NAMALWA (cell line): ENCODE data around the gene RNF11.

Source experiments
- DNase-seq: peaks from one replicate; pipeline ENCODE4 v3.0.0-alpha.2; 2015; ENCODE audit warnings: low spot score

The RNF11 gene

GRCh38 chr1:51313961-51314777 is 78.1 kb downstream of the RNF11 start:
- no peak for DNase-seq

- DNase-seq: no peak
Measured at GRCh38 chr1:51314974-51315373, 78.9 kb downstream of the RNF11 start.

- no peak for DNase-seq
Measured at GRCh38 chr1:51316113-51316845, 80.2 kb downstream of the RNF11 start.

- no peak for DNase-seq
Measured at GRCh38 chr1:51316846-51317120, 80.7 kb downstream of the RNF11 start.

GRCh38 chr1:51317798-51318197 is 81.7 kb downstream of the RNF11 start:
- no peak for DNase-seq

DNA sequence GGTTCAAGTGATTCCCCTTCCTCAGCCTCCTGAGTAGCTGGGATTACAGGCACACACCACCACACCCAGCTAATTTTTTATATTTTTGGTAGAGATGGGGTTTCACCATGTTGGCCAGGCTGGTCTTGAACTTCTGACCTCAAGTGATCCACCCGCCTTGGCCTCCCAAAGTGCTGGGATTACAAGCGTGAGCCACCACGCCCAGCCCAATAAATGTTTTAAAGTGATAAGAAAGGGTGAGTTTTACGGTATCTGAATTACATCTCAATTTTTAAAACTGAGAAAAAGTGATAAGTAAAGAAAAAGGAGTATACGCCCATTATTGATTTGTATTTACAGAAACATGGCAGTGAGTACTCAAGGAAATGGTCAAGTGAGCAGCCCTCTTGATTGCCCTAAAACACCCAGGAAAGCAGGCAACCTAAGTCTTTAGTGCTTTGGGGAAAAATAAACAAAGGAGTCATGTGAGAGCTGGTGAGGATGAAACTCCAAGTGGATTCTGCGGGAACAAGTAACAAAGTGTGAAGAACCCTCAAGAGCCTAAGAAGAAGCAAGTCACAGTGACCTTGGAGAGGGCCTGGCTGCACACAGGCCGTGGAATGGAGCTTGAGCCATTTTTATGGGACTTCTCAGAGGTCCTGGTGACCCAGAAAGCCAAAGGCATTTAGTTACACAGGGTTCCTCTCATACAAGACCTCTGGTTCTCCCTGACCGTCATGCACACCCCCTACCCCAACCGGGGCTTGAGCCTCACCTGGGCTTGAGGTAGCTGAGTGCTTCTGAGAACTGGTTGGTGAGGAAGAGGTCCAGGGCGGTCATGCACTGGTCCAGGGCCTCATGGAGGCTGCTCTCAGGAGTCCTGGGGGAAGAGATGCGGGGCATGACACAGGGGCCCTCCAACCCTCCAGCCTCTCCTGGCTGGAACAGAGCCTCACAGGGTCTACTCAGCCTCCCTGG is 85.2 kb downstream of the RNF11 start:
- DNase-seq: no peak

DNA sequence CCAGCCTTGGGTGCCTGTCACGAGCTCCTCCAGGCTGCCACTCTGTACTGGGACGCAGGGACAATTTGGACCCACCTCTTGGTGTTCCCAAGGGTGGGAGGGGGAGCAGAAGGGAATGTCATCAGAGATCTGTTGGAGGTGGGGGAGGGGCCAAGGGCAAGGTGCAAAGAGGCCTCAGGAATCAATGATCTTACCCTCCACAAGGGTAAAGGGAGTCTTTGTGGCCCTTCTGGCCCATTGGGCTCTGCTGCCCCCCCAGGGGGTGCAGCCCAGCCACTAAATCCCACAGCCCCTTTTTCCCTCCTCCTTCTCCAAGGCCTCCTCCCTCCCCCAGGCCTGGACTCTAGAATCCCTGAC is 85.8 kb downstream of the RNF11 start:
- no peak for DNase-seq

DNA sequence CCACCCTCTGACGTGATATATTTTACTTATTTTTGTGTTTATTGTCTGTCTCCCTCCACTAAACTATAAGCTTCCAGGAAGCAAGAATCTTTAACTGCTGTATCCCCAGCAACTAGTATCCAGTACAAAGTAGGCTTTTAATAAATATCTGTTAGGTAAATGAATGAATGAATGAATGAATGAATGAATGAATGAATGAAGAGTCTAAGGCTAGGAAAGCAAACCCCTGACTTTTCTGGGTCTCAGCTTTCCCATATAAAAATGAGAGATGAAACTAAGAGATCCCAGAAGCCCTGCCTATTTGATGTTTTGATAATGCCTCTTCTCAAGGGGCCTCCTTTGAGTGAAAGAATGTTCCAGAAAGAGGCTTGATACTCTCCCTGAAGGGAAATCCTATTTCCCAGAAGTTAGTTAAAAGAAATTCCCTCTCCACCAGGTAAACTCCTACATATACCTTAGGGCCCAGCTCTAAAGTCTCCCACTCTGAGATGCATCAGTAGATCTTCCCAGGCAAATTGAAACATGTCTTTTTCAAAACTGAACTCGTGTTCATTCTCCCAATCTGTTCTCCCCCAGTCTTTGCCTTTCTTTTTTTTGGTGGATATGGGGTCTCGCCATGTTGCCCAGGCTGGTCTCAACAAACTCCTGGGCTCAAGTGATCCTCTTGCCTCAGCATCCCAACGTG is 86.5 kb downstream of the RNF11 start:
- DNase-seq: no peak
